ENCODE measurements around the gene SPNS3. TPM values are rescaled to one million over a fixed set of nuclear protein-coding genes. Genes with fewer than 3 reads are reported as not detected.

The SPNS3 gene
- total RNA-seq, 4 donors from 2014 or later: not detected

GRCh38 chr17:4420692-4421131, 13.0 kb upstream of the SPNS3 start:
- Histone ChIP-seq H3K4me3 (no peak overlapping the region), H3K27ac (no peak overlapping the region), H3K4me1 (peaks cover 0 to 6% (median 0%) of the 10 kb centered on the region in 3 donors), H3K9me3 (no peaks in the 10 kb centered on the region), H3K27me3 (no peaks in the 10 kb centered on the region), H3K36me3 (no peaks in the 10 kb centered on the region)
- ATAC-seq: peak; percentile 77
- WGBS, 2 donors (ENCODE audit: low coverage in 1 of 2): 0 to 7% methylated on average over 5 to 7 of the region's 7 CpGs
- TF ChIP-seq POLR2A (IDR thresholded peaks at IDR 0.05) (no peak), EP300 (IDR thresholded peaks at IDR 0.05) (no peak), POLR2AphosphoS5 (IDR thresholded peaks at IDR 0.05) (no peak), CTCF (IDR thresholded peaks at IDR 0.05) (peak; percentile 58 to 83 (median 71))

GRCh38 chr17:4422864-4423263, 10.9 kb upstream of the SPNS3 start:
- no peak overlapping the region for H3K27ac ChIP-seq
- WGBS, 2 donors (ENCODE audit: low coverage in 1 of 2): 55 to 68% methylated on average over 4 of the region's 6 CpGs
- ATAC-seq: no peak

GRCh38 chr17:4425398-4425797, 8.3 kb upstream of the SPNS3 start:
- ATAC-seq: no peak
- Histone ChIP-seq H3K36me3 (no peaks in the 10 kb centered on the region), H3K9me3 (no peaks in the 10 kb centered on the region), H3K27me3 (no peaks in the 10 kb centered on the region), H3K4me3 (no peak overlapping the region), H3K4me1 (peaks cover 0 to 6% (median 0%) of the 10 kb centered on the region in 3 donors), H3K27ac (no peak overlapping the region)
- no peak for TF ChIP-seq CTCF (IDR thresholded peaks at IDR 0.05)
- TF ChIP-seq POLR2A (IDR thresholded peaks at IDR 0.05): no peak
- no peak for TF ChIP-seq EP300 (IDR thresholded peaks at IDR 0.05)
- TF ChIP-seq POLR2AphosphoS5 (IDR thresholded peaks at IDR 0.05): no peak
- 50 to 79% methylated on average over 4 to 8 of the region's 10 CpGs for WGBS, 2 donors (ENCODE audit: low coverage in 1 of 2)

More at GRCh38 chr17:4422864-4423263, 10.9 kb upstream of the SPNS3 start:
- no peaks in the 10 kb centered on the region for H3K9me3 ChIP-seq
- H3K4me1 ChIP-seq: peaks cover 0 to 6% (median 0%) of the 10 kb centered on the region in 3 donors
- H3K27me3 ChIP-seq: no peaks in the 10 kb centered on the region
- H3K36me3 ChIP-seq: no peaks in the 10 kb centered on the region
- TF ChIP-seq POLR2AphosphoS5 (IDR thresholded peaks at IDR 0.05) (no peak), POLR2A (IDR thresholded peaks at IDR 0.05) (no peak), EP300 (IDR thresholded peaks at IDR 0.05) (no peak), CTCF (IDR thresholded peaks at IDR 0.05) (no peak)
- H3K4me3 ChIP-seq: no peak overlapping the region

- no peaks in the 10 kb centered on the region for H3K36me3 ChIP-seq
- ATAC-seq: no peak
- no peaks in the 10 kb centered on the region for H3K9me3 ChIP-seq
- H3K27me3 ChIP-seq: no peaks in the 10 kb centered on the region
- H3K4me3 ChIP-seq: no peak overlapping the region
- TF ChIP-seq POLR2A (IDR thresholded peaks at IDR 0.05) (no peak), POLR2AphosphoS5 (IDR thresholded peaks at IDR 0.05) (no peak), CTCF (IDR thresholded peaks at IDR 0.05) (no peak), EP300 (IDR thresholded peaks at IDR 0.05) (no peak)
- WGBS, 2 donors (ENCODE audit: low coverage in 1 of 2): 60 to 80% methylated on average over 1 to 8 of the region's 10 CpGs
- no peak overlapping the region for H3K27ac ChIP-seq
- no peaks in the 10 kb centered on the region for H3K4me1 ChIP-seq
These were observed 7.1 kb upstream of the SPNS3 start for GRCh38 chr17:4426499-4427208.

GRCh38 chr17:4427505-4427904, 6.2 kb upstream of the SPNS3 start:
- ATAC-seq: no peak
- Histone ChIP-seq H3K4me1 (no peaks in the 10 kb centered on the region), H3K4me3 (no peak overlapping the region), H3K36me3 (no peaks in the 10 kb centered on the region), H3K27me3 (no peaks in the 10 kb centered on the region), H3K9me3 (no peaks in the 10 kb centered on the region), H3K27ac (no peak overlapping the region)
- TF ChIP-seq POLR2AphosphoS5 (IDR thresholded peaks at IDR 0.05) (no peak), CTCF (IDR thresholded peaks at IDR 0.05) (no peak), EP300 (IDR thresholded peaks at IDR 0.05) (no peak), POLR2A (IDR thresholded peaks at IDR 0.05) (no peak)
- WGBS, 2 donors (ENCODE audit: low coverage in 1 of 2): 79 to 89% methylated on average over 2 to 8 of the region's 11 CpGs

All from gastroesophageal sphincter (tissue), 4 donors.